Measurements from ENCODE around the gene TNPO3. TPM values are rescaled to one million over a fixed set of nuclear protein-coding genes. Genes with fewer than 3 reads are reported as not detected.

Gene TNPO3
- total RNA-seq, 1 experiment from 2014 or later, result 63.4 TPM

- no peak for DNase-seq (ENCODE audit: low read depth)
Observed at GRCh38 chr7:128940494-128941322, 114.2 kb downstream of the TNPO3 start.

- no peak for DNase-seq (ENCODE audit: low read depth)
Observed at GRCh38 chr7:128939861-128940410, 115.0 kb downstream of the TNPO3 start.

- DNase-seq (ENCODE audit: low read depth), result no peak
Observed at GRCh38 chr7:128939075-128939860, 115.6 kb downstream of the TNPO3 start.

GRCh38 chr7:128938544-128939074, 116.3 kb downstream of the TNPO3 start:
- no peak for DNase-seq (ENCODE audit: low read depth)

- no peak for DNase-seq (ENCODE audit: low read depth)
Observed at GRCh38 chr7:128937647-128938543, 117.0 kb downstream of the TNPO3 start, which contains the start of gene IRF5. IRF5 (plus strand) TSS chr7:128937927; CDS start chr7:128942082, 4,155 bp downstream.

- DNase-seq (ENCODE audit: low read depth), result no peak
Observed at GRCh38 chr7:128937271-128937646, 117.7 kb downstream of the TNPO3 start.

- DNase-seq (ENCODE audit: low read depth), result no peak
Observed at GRCh38 chr7:128936798-128937197, 118.1 kb downstream of the TNPO3 start.

- no peak for DNase-seq (ENCODE audit: low read depth)
Observed at GRCh38 chr7:128935342-128935730, 119.6 kb downstream of the TNPO3 start.

GRCh38 chr7:128934361-128935341, 120.3 kb downstream of the TNPO3 start:
- DNase-seq (ENCODE audit: low read depth), result no peak

GRCh38 chr7:128933180-128933891, 121.6 kb downstream of the TNPO3 start:
- DNase-seq (ENCODE audit: low read depth), result no peak

- no peak for DNase-seq (ENCODE audit: low read depth)
Observed at GRCh38 chr7:128932862-128933179, 122.1 kb downstream of the TNPO3 start.

- DNase-seq (ENCODE audit: low read depth), result no peak
Observed at GRCh38 chr7:128931965-128932861, 122.7 kb downstream of the TNPO3 start.

- no peak for DNase-seq (ENCODE audit: low read depth)
Observed at GRCh38 chr7:128931190-128931798, 123.6 kb downstream of the TNPO3 start.

- no peak for DNase-seq (ENCODE audit: low read depth)
Observed at GRCh38 chr7:128928882-128929788, 125.8 kb downstream of the TNPO3 start.

- DNase-seq (ENCODE audit: low read depth), result no peak
Observed at GRCh38 chr7:128928159-128928813, 126.6 kb downstream of the TNPO3 start.

All from HT1080 (cell line).